ENCODE results near the gene S1PR1.

Gene S1PR1

GRCh38 chr1:101282314-101283038 is 45.7 kb downstream of the S1PR1 start:
- no peak for DNase-seq

GRCh38 chr1:101283443-101283842 is 46.6 kb downstream of the S1PR1 start:
- DNase-seq = no peak

GRCh38 chr1:101284021-101284420 is 47.2 kb downstream of the S1PR1 start:
- DNase-seq = no peak

GRCh38 chr1:101284622-101285218 is 47.9 kb downstream of the S1PR1 start:
- no peak for DNase-seq

- no peak for DNase-seq
These were observed 49.2 kb downstream of the S1PR1 start for GRCh38 chr1:101285922-101286570.

- peak; percentile 26 for DNase-seq
These were observed 51.7 kb downstream of the S1PR1 start for GRCh38 chr1:101288491-101288944.

GRCh38 chr1:101290119-101290921 is 53.5 kb downstream of the S1PR1 start:
- no peak for DNase-seq
